ENCODE data around the gene BMF.

BMF gene

DNA sequence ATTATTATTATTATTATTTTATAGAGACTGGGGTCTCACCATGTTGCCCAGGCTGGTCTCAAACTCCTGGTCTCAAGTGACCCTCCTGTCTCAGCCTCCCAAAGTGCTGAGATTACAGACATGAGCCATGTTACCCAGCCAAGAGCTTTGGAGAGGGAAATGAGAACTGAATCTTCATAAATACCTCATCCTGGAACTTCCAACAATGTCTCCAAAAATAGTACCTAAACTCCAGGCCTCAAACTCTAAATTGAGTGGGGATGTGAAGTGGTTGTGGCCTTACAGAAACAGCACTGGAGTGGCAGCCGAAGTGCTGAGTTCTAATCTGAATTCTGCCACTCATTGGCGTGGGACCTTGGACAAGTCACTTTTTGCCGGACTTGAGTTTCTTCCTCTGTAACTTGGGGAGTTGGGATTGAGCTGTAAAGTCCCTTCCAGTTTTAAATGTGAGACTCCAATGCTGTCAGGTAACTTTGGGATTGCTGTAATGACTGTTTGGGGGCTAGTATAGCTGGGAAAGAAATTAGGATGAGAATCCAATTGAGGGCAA is 59.7 kb downstream of the BMF start:
- no CpG with 5 or more reads among the region's 3 CpGs for WGBS (ENCODE audit: extremely low coverage, insufficient coverage, low lambda C conversion rate)
- Histone ChIP-seq H2BK120ac (ENCODE audit: low read depth, low read length) (no peak overlapping the region), H3K4ac (ENCODE audit: low read depth, low read length) (no peak overlapping the region), H4K8ac (ENCODE audit: low read depth, low read length) (no peak overlapping the region), H3K23ac (ENCODE audit: low read length) (no peak overlapping the region), H2BK15ac (replicated peaks; ENCODE audit: low read depth) (no peak overlapping the region), H2BK5ac (ENCODE audit: low read length) (no peak overlapping the region), H3K79me1 (ENCODE audit: low read length) (no peaks in the 10 kb centered on the region), H2AK5ac (ENCODE audit: low read length) (no peak overlapping the region), H3K27me3 (ENCODE audit: insufficient read depth, low read length, poor library complexity) (no peaks in the 10 kb centered on the region), H3K9ac (ENCODE audit: low read length) (no peak overlapping the region), H3K27ac (ENCODE audit: low read depth, low read length) (no peak overlapping the region), H3K4me2 (ENCODE audit: low read length) (no peak overlapping the region), H3K36me3 (ENCODE audit: control insufficient read depth, insufficient read depth, low read length) (no peaks in the 10 kb centered on the region), H3K4me3 (ENCODE audit: low read length) (no peak overlapping the region), H3K4me1 (ENCODE audit: control insufficient read depth, low read depth, low read length) (peaks cover 5% of the 10 kb centered on the region), H3K56ac (ENCODE audit: low read length) (no peak overlapping the region), H3K18ac (ENCODE audit: low read length) (no peak overlapping the region), H4K5ac (ENCODE audit: low read length) (no peak overlapping the region), H3K79me2 (ENCODE audit: control insufficient read depth, insufficient read depth, low read length) (no peaks in the 10 kb centered on the region)
- no peak for DNase-seq

DNA sequence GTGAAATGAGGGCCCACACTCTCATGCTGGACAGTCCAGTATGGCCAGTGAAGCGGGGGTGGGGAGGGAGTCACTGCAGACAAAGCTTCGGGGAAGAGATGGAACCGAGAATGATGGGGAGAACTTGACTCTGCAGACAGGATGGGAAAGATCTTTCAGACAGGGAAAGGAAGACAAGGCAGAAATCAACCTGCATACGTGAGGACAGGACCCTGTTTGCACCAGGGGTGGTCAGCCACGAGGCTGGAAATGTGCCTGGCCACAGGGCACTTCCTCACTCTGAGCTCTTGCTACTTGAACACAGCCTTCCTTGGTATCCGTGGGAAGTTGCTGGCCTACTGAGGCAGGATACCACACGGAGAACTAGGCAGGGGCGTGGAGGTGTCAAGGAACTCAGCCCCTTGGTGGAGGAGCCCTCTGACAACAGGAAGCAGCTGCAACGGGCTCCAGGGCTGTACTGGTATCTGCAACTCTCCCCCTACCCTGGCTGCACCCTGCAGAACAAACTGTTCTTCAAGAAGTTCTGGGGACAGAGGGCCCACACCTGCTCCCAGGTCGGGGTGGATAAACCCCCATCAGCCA is 60.4 kb downstream of the BMF start:
- Histone ChIP-seq H4K5ac (ENCODE audit: low read length) (no peak overlapping the region), H3K4me1 (ENCODE audit: control insufficient read depth, low read depth, low read length) (peaks cover 5% of the 10 kb centered on the region), H3K79me1 (ENCODE audit: low read length) (no peaks in the 10 kb centered on the region), H3K27ac (ENCODE audit: low read depth, low read length) (no peak overlapping the region), H3K18ac (ENCODE audit: low read length) (no peak overlapping the region), H3K27me3 (ENCODE audit: insufficient read depth, low read length, poor library complexity) (no peaks in the 10 kb centered on the region), H4K8ac (ENCODE audit: low read depth, low read length) (no peak overlapping the region), H2AK5ac (ENCODE audit: low read length) (peak overlapping the region; percentile 15), H3K4me2 (ENCODE audit: low read length) (no peak overlapping the region), H2BK120ac (ENCODE audit: low read depth, low read length) (no peak overlapping the region), H3K9ac (ENCODE audit: low read length) (no peak overlapping the region), H3K4ac (ENCODE audit: low read depth, low read length) (no peak overlapping the region), H3K4me3 (ENCODE audit: low read length) (no peak overlapping the region), H3K79me2 (ENCODE audit: control insufficient read depth, insufficient read depth, low read length) (no peaks in the 10 kb centered on the region), H3K23ac (ENCODE audit: low read length) (no peak overlapping the region), H3K56ac (ENCODE audit: low read length) (peak overlapping the region; percentile 34), H2BK5ac (ENCODE audit: low read length) (no peak overlapping the region), H3K36me3 (ENCODE audit: control insufficient read depth, insufficient read depth, low read length) (no peaks in the 10 kb centered on the region), H2BK15ac (replicated peaks; ENCODE audit: low read depth) (no peak overlapping the region)
- no peak for DNase-seq
- no CpG with 5 or more reads among the region's 10 CpGs for WGBS (ENCODE audit: extremely low coverage, insufficient coverage, low lambda C conversion rate)

DNA sequence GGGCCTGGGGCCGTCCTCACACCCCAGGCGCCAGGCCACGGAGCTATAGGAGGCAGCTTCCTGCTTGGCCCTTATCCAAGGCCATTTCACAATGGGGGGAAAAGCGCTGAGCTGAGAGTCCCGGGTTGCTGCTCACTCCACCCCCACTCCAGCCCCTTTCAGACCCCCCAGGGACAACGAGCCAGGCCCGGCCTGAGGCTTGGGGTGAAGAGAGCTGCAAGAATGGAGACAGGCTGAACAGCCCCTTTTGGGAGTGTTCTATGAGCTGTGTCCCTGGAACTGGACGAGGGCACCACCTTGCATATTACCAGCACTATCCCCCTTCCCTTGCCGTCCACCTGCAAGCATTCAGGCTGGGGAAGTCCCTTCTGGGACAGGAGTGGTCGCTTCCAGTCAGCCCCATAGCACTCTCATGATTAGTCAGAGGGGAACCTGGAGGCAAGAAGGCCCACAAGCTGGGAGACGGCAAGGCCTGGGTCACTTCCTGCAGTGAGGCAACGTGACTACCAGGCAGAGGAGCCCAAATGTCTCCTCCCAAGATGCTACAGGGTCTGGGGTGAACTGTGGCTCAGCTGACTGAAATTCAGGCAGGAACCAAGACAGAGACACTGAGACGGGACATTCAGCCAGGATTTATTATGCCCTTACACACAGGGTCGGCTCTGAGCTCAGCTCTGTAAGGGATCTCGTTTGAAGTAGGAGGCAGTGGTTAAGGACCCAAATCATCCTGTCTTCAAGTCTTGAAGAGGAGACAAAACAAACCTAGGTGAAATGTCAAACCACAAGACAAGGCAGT is 61.1 kb downstream of the BMF start:
- Histone ChIP-seq H3K4ac (ENCODE audit: low read depth, low read length) (no peak overlapping the region), H3K4me1 (ENCODE audit: control insufficient read depth, low read depth, low read length) (peaks cover 5% of the 10 kb centered on the region), H2BK120ac (ENCODE audit: low read depth, low read length) (no peak overlapping the region), H3K9ac (ENCODE audit: low read length) (no peak overlapping the region), H2AK5ac (ENCODE audit: low read length) (no peak overlapping the region), H3K56ac (ENCODE audit: low read length) (peak overlapping the region; percentile 27), H3K27ac (ENCODE audit: low read depth, low read length) (no peak overlapping the region), H2BK5ac (ENCODE audit: low read length) (no peak overlapping the region), H3K4me2 (ENCODE audit: low read length) (no peak overlapping the region), H4K5ac (ENCODE audit: low read length) (no peak overlapping the region), H3K79me1 (ENCODE audit: low read length) (no peaks in the 10 kb centered on the region), H3K4me3 (ENCODE audit: low read length) (no peak overlapping the region), H4K8ac (ENCODE audit: low read depth, low read length) (no peak overlapping the region), H3K36me3 (ENCODE audit: control insufficient read depth, insufficient read depth, low read length) (no peaks in the 10 kb centered on the region), H3K23ac (ENCODE audit: low read length) (no peak overlapping the region), H3K27me3 (ENCODE audit: insufficient read depth, low read length, poor library complexity) (no peaks in the 10 kb centered on the region), H3K79me2 (ENCODE audit: control insufficient read depth, insufficient read depth, low read length) (no peaks in the 10 kb centered on the region), H3K18ac (ENCODE audit: low read length) (no peak overlapping the region), H2BK15ac (replicated peaks; ENCODE audit: low read depth) (no peak overlapping the region)
- WGBS (ENCODE audit: extremely low coverage, insufficient coverage, low lambda C conversion rate): no CpG with 5 or more reads among the region's 15 CpGs
- DNase-seq: no peak

DNA sequence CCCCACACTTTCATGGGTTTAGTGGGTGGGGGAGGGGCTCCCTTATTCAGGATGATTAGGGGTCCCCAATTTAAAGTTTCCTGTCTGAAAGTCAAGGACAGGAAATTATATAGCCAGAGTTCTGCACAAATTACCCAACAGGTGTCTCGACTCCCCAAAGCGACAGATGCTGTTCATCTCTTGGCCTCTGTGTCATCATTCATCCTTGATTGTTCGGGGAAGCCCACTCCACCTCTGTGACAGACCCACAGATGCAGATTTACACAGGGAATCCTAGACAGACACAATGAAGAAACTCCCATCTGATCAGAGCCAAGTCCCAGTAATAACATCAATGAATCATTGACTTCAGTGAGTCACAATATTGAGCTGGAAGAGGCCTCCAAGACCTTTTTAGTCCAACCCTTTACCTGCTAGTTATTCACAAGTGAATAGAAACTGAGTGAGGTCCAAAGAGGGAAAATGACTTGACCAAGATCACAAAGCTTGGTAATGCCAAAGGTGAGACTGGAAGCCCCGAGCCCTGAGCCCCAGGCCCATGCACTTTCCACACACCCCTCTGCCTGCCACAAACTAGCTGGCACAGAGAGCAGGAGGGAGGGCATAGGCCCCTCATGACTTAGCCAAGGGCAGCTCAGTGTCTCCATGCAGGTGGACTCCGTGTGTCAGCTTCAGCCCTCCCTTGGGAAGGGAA is 61.8 kb downstream of the BMF start:
- Histone ChIP-seq H3K4me3 (ENCODE audit: low read length) (no peak overlapping the region), H3K27me3 (ENCODE audit: insufficient read depth, low read length, poor library complexity) (no peaks in the 10 kb centered on the region), H2BK120ac (ENCODE audit: low read depth, low read length) (no peak overlapping the region), H3K56ac (ENCODE audit: low read length) (peak overlapping the region; percentile 10), H3K36me3 (ENCODE audit: control insufficient read depth, insufficient read depth, low read length) (no peaks in the 10 kb centered on the region), H4K5ac (ENCODE audit: low read length) (no peak overlapping the region), H2AK5ac (ENCODE audit: low read length) (no peak overlapping the region), H3K9ac (ENCODE audit: low read length) (no peak overlapping the region), H3K4me1 (ENCODE audit: control insufficient read depth, low read depth, low read length) (peaks cover 5% of the 10 kb centered on the region), H3K27ac (ENCODE audit: low read depth, low read length) (no peak overlapping the region), H4K8ac (ENCODE audit: low read depth, low read length) (no peak overlapping the region), H3K23ac (ENCODE audit: low read length) (no peak overlapping the region), H3K79me1 (ENCODE audit: low read length) (no peaks in the 10 kb centered on the region), H2BK15ac (replicated peaks; ENCODE audit: low read depth) (no peak overlapping the region), H3K18ac (ENCODE audit: low read length) (no peak overlapping the region), H3K4ac (ENCODE audit: low read depth, low read length) (no peak overlapping the region), H2BK5ac (ENCODE audit: low read length) (no peak overlapping the region), H3K4me2 (ENCODE audit: low read length) (no peak overlapping the region), H3K79me2 (ENCODE audit: control insufficient read depth, insufficient read depth, low read length) (no peaks in the 10 kb centered on the region)
- no peak for DNase-seq
- no CpG with 5 or more reads among the region's 5 CpGs for WGBS (ENCODE audit: extremely low coverage, insufficient coverage, low lambda C conversion rate)

DNA sequence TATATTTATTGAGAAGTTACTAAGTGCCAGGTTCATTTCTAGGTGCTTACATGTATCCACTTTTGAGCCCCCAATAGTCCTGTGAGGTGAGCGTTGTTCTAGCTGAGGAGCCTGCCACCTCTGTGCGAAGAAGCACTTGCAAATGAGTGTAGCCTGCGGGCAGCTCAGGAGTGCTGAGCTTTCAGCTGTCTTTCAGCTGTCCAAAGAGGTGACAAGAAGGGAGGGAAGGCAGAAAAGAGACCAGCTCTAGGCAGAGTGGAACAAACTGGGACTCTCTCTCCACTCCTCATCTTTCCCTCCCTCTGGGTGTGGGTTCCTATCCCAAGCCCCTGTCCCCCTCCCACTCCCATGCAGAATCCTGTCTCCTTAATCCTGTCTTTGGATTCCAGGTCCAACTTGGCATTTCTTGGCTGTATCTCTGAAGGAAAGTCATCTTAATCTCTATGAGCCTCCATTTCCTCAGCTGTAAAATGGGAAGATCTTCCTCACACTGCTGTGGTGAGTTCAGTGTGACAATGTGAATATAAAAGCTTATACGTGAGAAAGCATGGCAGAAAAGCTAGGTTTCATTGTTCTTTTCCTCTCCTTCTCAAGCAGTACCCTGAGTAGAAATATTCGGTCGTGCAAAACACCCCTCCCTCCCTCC is 63.0 kb downstream of the BMF start:
- H3K18ac ChIP-seq (ENCODE audit: low read length): no peak overlapping the region
- no peak overlapping the region for H2BK15ac ChIP-seq (replicated peaks; ENCODE audit: low read depth)
- H3K79me1 ChIP-seq (ENCODE audit: low read length): no peaks in the 10 kb centered on the region
- H3K56ac ChIP-seq (ENCODE audit: low read length): peak overlapping the region; percentile 61
- H3K4ac ChIP-seq (ENCODE audit: low read depth, low read length): no peak overlapping the region
- H4K5ac ChIP-seq (ENCODE audit: low read length): no peak overlapping the region
- DNase-seq: peak; percentile 84
- no peak overlapping the region for H3K4me3 ChIP-seq (ENCODE audit: low read length)
- H3K79me2 ChIP-seq (ENCODE audit: control insufficient read depth, insufficient read depth, low read length): no peaks in the 10 kb centered on the region
- no peak overlapping the region for H3K23ac ChIP-seq (ENCODE audit: low read length)
- no peak overlapping the region for H3K4me2 ChIP-seq (ENCODE audit: low read length)
- H3K36me3 ChIP-seq (ENCODE audit: control insufficient read depth, insufficient read depth, low read length): no peaks in the 10 kb centered on the region
- no peak overlapping the region for H2AK5ac ChIP-seq (ENCODE audit: low read length)
- H3K27me3 ChIP-seq (ENCODE audit: insufficient read depth, low read length, poor library complexity): no peaks in the 10 kb centered on the region
- no CpG with 5 or more reads among the region's 6 CpGs for WGBS (ENCODE audit: extremely low coverage, insufficient coverage, low lambda C conversion rate)
- no peak overlapping the region for H4K8ac ChIP-seq (ENCODE audit: low read depth, low read length)
- H3K4me1 ChIP-seq (ENCODE audit: control insufficient read depth, low read depth, low read length): peaks cover 5% of the 10 kb centered on the region
- H3K9ac ChIP-seq (ENCODE audit: low read length): peak overlapping the region; percentile 61
- H2BK120ac ChIP-seq (ENCODE audit: low read depth, low read length): no peak overlapping the region
- no peak overlapping the region for H3K27ac ChIP-seq (ENCODE audit: low read depth, low read length)
- H2BK5ac ChIP-seq (ENCODE audit: low read length): no peak overlapping the region
